HPDE6-E6E7 (cell line): Measurements from ENCODE around the gene PNPT1.

Experiments
- DNase-seq: peaks from one replicate; pipeline ENCODE4 v3.0.0; 2011; ENCODE audit warnings: missing footprints; ENCODE audit errors: extremely low spot score

The PNPT1 gene

DNA sequence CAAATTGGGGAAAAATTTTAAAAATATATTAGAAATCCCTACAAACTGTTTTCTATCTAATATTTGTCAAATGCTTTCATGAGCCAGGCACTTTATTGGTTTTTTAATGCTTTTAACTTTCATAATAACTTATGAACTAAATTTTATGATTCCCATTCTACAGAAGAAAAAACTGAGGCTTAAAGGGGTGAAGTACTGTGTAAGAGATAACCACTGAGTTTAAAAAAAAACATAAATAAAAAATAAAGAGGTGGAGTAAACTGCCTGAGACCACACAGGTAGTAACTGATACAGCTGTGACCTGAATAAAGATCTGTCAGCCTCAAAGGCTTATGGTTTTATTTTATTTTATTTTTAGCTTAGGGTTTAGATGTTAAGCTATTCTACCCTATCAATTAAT is 24.7 kb downstream of the PNPT1 start:
- DNase-seq: no peak

- DNase-seq: no peak
These were observed 40.4 kb downstream of the PNPT1 start for GRCh38 chr2:55653255-55653654.

DNA sequence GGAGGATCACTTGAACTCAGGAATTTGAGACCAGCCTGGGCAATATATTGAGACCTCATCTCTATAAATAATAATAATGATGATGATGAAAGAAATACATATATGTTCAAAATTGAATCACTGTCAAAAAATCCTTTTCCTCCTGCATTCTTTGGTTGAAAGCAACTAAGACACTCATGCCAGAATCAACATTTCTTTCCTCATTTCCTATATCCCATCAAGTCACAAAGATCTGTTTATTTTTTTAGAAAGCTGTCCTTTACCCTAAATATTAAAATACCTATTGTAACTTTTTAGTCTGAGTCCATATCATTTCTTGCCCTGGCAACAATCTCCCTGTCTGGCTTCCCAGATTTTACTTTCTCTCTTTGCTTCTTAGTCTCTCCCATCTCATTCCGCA is 44.4 kb downstream of the PNPT1 start:
- no peak for DNase-seq

DNA sequence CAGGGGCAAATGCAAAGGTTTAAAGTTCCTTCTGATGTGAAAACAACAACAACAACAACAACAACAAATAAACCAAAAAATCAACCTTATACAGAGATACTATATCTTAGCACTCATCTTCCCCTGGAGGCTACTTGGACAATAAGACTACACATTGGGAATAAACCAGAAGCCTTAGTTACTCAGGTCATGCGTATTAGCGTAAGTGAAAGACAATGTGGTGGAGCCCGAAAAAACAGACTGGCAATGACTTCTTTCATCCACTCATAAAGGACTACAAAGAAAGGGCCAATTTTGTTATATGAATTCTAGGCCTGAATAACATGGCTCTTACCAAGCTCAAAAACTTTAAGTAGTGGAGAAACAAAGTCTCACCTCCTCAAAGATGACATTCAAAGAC is 56.8 kb downstream of the PNPT1 start:
- DNase-seq: no peak

DNA sequence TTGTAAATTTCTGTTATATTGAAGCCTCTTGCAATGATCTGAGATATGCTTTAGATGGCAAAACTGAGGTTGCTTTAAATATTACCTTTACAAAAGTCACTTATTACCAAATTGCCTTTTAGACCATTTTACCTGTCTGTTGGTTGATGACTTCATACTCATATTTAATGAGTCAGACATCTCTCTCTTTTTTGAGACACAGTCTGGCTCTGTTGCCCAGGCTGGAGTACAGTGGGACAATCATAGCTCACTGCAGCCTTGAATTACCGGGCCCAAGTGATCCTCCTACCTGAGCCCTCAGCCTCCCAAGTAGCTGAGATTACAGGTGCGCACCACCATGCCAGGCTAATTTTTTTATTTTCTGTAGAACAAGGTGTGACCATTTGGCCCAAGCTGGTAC is 64.7 kb downstream of the PNPT1 start:
- DNase-seq: no peak

DNA sequence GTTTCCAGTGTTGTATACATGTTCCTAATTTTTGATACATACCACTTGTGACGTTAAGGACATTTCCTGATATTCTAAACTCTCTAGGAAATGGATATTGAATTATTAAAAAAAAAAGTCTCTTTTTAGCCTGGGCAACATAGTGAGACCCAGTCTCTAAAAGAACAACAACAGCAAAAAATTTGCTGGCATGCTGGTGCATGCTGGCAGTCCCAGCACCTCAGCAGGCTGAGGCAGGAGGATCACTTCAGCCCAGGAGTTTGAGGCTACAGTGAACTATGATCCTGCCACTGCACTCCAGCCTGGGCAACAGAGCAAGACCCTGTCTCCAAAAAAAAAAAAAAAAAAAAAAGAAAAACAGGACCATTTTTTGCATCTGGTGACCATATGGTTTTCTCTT is 65.7 kb downstream of the PNPT1 start:
- no peak for DNase-seq

DNA sequence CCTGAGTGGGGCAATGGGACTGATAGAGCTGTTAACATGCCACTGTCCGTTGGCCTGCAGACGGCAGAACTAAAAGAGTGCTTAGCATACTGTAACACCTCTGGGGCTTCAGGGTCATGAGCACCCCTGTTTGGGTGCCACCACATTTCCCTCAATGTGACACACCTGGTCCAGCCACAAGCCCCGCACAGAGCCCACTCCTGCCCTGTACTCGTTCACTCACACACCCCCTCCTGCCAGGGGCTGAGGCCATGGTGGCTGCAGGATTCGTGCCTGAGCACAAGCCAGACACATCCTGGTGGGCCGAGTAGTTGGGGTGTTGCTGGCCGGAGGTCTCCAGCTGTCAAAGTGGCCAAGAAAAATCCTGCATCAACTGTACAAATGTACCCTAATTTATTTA is 71.8 kb downstream of the PNPT1 start:
- DNase-seq: no peak

- DNase-seq: no peak
These were observed 73.4 kb downstream of the PNPT1 start for GRCh38 chr2:55620123-55620779.

DNA sequence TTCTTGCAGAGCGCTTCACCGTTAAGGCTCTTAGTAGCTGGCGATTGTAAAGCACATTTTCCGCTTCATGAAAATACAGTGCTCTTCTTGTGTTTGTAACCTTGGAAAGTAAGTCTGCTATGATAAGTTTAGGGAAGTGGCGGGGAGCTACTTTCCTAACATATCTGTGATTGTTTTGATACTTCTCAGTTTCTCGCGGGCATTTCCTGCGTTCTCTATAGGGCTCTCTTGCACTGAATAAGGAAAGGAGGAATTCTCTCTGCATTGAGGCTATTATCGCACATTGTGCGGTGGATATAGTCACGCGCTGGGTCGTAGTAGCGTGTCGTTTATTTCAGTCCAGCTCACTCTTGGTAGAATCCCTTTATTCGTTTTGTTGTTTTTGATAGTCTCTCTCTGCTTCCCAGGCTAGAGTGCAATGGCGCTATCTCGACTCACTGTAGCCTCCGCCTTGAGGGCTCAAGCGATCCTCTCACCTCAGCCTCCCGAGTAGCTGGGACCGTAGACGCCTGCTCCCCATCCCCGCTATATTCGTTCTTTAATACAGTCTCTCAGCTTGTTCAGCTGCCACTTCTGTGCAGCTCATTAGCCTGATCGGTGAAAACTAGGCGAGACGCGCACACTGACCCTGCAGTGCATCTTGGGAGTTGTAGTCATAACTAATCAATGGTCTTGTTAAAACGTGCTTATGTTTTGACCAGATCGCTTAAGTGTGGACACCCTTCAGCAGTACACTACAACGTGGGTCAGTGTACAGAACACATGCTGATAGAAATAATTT is 75.2 kb downstream of the PNPT1 start:
- DNase-seq: peak; percentile 67

- DNase-seq: no peak
These were observed 75.7 kb downstream of the PNPT1 start for GRCh38 chr2:55618025-55618274.

DNA sequence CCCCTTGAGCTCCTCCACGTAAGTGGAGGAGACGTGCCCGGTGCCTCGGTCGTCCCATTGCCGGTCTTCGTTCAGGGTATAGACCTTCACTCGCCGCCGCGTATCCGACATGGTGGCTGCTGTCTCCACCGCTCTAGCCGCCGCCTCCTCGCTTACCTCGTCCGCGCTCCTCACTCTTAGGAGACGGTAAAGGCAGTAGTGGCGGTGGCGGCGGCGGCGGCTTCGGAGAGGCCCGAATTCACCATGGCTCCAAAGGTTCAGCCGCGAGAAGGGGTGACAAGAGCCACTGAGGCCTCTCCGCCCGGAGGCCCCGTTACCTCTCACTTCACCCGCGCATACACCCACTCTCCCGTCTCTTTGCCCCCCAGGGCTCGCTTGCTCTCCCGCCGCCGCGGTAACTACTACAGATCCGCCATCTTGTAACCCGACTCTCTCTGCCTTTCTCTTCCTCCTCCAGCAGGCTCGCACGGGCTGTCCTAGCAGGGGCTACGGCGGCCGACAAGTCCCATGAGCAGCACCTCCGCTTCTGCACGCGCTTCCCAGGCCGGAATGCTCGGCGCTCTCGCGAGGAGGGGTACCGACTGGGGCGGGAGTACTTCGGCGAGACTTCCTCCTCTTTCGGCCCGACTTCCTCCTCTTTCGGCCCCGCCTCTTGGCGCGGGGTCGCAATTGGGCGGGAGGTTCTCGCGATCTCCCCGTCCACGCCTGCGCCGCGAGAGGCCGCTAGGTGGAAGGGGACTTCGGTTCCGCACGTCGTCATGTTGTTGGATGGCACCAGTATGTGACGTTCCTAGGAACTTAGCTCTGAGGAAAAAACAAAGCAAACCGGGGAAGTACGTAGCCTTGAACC is 76.2 kb downstream of the PNPT1 start, which contains the start of gene PPP4R3B:
Gene PPP4R3B, minus strand, starts transcription at position 448 of the 850 bp plus-strand sequence. Its CDS starts 337 bp downstream, at position 111.
- DNase-seq: peak; percentile 88

- peak; percentile 26 for DNase-seq
These were observed 77.0 kb downstream of the PNPT1 start for GRCh38 chr2:55616551-55617174.

DNA sequence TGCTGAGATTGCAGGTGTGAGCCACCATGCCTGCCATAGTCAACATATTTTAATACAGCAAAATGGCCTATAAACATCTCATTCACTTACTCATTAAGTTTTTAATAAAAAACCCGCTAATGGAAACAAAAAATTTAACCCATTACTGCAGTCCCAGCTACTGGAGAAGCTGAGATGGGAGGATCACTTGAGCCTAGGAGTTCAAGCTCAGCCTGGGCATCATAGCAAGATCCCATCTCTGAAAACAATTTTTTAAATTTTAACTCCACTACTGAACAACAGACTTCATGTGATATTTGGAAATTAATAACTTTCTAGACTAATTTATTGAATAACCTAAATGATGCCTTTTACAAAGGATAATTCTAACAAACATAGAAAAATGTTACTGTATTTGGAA is 81.6 kb downstream of the PNPT1 start:
- DNase-seq: no peak

GRCh38 chr2:55610954-55611743 is 82.5 kb downstream of the PNPT1 start:
- DNase-seq: no peak

DNA sequence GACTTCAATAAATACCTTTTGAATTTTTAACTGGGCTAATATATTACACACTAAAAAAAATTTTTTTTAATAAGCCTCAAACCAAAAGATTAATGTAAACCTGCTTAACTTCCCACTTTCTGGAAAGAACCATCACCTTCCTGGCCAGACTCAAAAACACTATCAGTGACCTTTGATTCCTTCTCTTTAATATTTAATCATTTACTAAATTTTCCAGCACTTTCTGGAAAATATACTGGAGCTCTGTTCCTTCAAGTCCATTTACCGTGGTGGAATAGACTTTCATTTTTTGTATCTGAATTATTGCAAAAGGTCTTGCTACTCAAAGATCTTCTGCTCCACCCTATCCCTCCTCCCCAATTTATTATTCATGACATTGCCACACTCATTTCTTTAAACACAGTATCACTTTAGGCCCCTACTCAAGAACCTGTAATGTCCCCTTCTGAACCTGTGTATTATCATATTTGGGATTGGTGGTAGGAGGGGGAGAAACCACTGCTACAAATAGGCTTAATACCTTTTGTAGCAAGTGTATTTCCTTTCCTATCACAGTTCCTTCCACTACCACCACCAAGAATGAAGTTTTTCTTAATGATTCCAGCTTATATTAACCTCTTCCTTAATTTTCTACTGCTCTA is 83.6 kb downstream of the PNPT1 start:
- no peak for DNase-seq

DNA sequence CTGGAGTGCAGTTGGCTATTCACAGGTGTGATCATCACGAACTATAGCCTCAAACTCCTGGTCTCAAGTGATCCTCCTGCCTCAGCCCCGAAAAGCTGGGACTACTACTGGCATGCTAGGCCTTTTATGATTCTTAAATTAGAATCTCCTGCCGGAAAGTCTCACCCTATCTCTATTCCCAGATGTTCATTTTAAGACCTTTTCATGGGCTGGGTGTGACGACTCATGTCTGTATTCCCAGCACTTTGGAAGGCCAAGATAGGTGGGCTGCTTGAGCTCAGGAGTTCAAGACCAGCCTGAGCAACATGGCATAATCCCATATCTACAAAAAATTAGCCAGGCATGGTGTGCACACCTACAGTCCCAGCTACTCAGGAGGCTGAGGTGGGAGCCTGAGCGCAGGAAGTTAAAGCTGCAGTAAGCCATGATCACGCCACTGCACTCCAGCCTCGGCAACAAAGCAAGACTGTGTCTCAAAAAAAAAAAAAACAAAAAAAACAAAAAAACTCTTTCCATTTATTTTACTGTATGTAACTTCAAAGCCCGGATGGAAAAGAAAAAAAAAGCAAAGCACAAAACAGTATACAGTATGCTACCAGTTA is 84.3 kb downstream of the PNPT1 start:
- no peak for DNase-seq

DNA sequence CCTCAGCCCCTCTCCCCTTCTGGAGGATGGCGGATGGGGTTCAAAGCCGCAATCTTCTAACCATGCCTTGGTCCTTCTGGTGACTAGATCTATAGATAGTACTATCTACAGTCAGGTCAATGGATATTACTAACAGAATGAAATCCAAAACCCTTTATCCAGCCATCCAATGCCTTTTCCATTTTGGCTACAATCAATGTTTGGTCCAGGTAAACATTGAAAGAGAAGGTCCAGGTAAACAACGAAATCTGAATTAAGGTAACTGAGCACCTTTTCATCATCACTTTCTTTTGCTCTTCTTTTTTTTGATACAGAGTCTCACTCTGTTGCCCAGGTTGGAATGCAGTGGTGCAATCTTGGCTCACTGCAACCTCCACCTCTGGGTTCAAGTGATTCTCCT is 85.9 kb downstream of the PNPT1 start:
- DNase-seq: no peak

GRCh38 chr2:55604027-55604565 is 89.5 kb downstream of the PNPT1 start:
- DNase-seq: no peak

- no peak for DNase-seq
These were observed 91.8 kb downstream of the PNPT1 start for GRCh38 chr2:55601849-55602248.
